WI38 (cell line): ENCODE data around the gene TMEM88.

Experiments used
- H3K4me3 ChIP-seq: 2 replicates; pipeline ENCODE4 v1.5.1; 2011; ENCODE audit warnings: low read depth, mild to moderate bottlenecking, control low read depth, low read length
- CTCF ChIP-seq: IDR thresholded peaks from 2 replicates; pipeline ENCODE4 v1.5.1; 2012; ENCODE audit warnings: low read depth, mild to moderate bottlenecking, control low read depth, low read length

TMEM88 gene

GRCh38 chr17:7838090-7839075 lies 16.5 kb upstream of the TMEM88 start:
- H3K4me3 ChIP-seq = peak overlapping the region; percentile 50

GRCh38 chr17:7839190-7839875 lies 15.5 kb upstream of the TMEM88 start:
- TF ChIP-seq CTCF = no peak

More at GRCh38 chr17:7838090-7839075, 16.5 kb upstream of the TMEM88 start:
- TF ChIP-seq CTCF = no peak

GRCh38 chr17:7839876-7840261 lies 15.0 kb upstream of the TMEM88 start:
- TF ChIP-seq CTCF = no peak
- no peak overlapping the region for H3K4me3 ChIP-seq

More at GRCh38 chr17:7839190-7839875, 15.5 kb upstream of the TMEM88 start:
- peak overlapping the region; percentile 50 for H3K4me3 ChIP-seq

GRCh38 chr17:7840441-7840840 lies 14.4 kb upstream of the TMEM88 start:
- no peak overlapping the region for H3K4me3 ChIP-seq
- no peak for TF ChIP-seq CTCF

- H3K4me3 ChIP-seq = peak overlapping the region; percentile 78
- TF ChIP-seq CTCF = no peak
Observed at GRCh38 chr17:7840875-7841274, 14.0 kb upstream of the TMEM88 start.

GRCh38 chr17:7841396-7841914 lies 13.4 kb upstream of the TMEM88 start:
- peak overlapping the region; percentile 78 for H3K4me3 ChIP-seq
- TF ChIP-seq CTCF = no peak
